WI38 (cell line): ENCODE measurements around the gene PER3.

Experiments used
- H3K4me3 ChIP-seq: 2 replicates; pipeline ENCODE4 v1.5.1; 2011; ENCODE audit warnings: low read depth, mild to moderate bottlenecking, control low read depth, low read length
- CTCF ChIP-seq: IDR thresholded peaks from 2 replicates; pipeline ENCODE4 v1.5.1; 2012; ENCODE audit warnings: low read depth, mild to moderate bottlenecking, control low read depth, low read length

The PER3 gene

DNA sequence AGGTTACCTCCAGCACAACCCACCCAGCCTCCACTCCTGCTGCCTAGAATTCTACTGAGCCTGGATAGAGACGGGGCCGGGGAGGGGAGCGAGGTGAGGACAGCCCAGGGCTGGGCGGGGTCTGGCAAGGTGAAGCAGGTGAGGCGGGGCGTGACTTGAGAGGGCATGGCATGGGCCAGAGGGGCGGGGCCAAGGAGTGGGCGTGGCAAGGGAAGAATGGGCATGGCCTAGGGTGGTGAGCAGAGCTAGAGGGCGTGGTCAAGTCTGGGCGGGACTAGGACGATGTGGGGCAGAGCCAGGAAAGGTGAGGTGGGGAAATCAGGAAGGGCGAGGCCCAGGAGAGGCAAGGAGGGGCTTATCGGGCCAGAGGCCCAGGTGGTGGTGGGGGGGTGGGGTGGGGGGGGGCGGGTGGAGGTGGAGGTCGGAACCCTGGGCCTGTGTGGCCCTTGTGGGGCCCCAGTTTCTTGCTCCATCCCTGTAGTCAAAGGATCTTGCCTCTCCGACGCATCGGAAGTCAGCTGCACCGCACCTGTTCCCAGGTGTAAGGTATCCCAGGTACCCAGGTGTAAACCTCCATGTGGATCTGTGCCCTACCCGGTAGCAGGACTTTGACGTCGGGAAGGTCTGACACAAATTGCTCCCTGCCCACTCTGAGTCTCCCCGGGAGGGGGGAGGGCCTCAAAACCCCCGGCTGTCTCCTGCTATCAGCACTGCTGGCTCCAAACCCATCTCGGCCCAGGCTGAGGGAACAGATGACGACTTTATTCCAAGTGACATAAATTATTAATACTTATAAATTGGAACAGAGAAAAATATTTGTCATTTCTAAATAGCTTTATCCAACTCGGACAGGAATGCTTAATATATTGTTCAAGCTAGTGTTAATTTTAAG, 101.7 kb downstream of the PER3 start:
- TF ChIP-seq CTCF, result no peak
- H3K4me3 ChIP-seq, result no peak overlapping the region

- no peak for TF ChIP-seq CTCF
- H3K4me3 ChIP-seq, result no peak overlapping the region
Measured at GRCh38 chr1:7886405-7886745, 102.3 kb downstream of the PER3 start.

GRCh38 chr1:7888248-7889081, 104.4 kb downstream of the PER3 start:
- no peak for TF ChIP-seq CTCF
- no peak overlapping the region for H3K4me3 ChIP-seq

- no peak overlapping the region for H3K4me3 ChIP-seq
- TF ChIP-seq CTCF, result no peak
Measured at GRCh38 chr1:7890853-7891252, 106.8 kb downstream of the PER3 start.

GRCh38 chr1:7891804-7892203, 107.7 kb downstream of the PER3 start:
- no peak overlapping the region for H3K4me3 ChIP-seq
- TF ChIP-seq CTCF, result no peak

DNA sequence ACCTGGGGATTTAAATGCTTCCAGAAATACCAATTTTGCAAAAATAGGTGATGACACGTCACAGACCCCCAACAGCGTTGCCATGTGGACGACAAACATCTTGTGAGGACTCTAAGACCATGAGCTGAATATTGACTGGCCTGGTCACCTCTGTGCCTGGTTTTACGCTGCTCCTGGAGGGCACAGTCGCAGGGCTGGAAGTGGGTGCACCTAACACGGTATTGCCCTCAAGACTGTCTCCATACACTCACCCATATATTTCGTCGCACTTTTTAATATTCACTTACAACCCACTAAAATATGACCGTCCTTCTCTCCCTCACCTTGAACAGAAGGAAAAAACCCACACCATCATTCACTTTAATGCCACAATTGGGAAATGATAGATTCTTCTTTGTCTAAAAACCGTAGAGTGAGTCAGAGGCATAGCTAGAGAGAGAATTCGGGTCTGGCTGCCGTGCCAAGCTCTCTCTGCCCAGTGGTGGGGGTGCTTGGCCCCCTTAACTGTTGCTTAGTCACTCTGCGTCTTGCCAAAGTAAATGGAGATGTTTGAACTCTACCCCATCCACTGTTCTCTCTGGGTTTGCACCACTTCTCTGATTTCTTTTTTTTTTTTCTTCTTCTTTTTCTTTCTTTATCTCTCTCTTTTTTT, 109.6 kb downstream of the PER3 start:
- no peak overlapping the region for H3K4me3 ChIP-seq
- TF ChIP-seq CTCF, result no peak
